T47D (cell line): ENCODE data around the gene PTMA.

Source experiments
- DNase-seq, 2 experiments: peaks; one replicate each; pipeline versions ENCODE4 v3.0.0 to v3.0.0-alpha.2; 2011 to 2012; ENCODE audit warnings: low read depth in 1 of 2, low spot score in 1 of 2
- JUND ChIP-seq: IDR thresholded peaks from 2 replicates; pipeline ENCODE4 v1.6.1; 2012; ENCODE audit warnings: low read depth
- in situ Hi-C: cut with HindIII; loops from 2 replicates; pipeline ENCODE4 v1.10.0; 2016; ENCODE audit warnings: low sequenced_read_pairs, low pct_unique_long_range_greater_than_20kb

The PTMA gene

DNA sequence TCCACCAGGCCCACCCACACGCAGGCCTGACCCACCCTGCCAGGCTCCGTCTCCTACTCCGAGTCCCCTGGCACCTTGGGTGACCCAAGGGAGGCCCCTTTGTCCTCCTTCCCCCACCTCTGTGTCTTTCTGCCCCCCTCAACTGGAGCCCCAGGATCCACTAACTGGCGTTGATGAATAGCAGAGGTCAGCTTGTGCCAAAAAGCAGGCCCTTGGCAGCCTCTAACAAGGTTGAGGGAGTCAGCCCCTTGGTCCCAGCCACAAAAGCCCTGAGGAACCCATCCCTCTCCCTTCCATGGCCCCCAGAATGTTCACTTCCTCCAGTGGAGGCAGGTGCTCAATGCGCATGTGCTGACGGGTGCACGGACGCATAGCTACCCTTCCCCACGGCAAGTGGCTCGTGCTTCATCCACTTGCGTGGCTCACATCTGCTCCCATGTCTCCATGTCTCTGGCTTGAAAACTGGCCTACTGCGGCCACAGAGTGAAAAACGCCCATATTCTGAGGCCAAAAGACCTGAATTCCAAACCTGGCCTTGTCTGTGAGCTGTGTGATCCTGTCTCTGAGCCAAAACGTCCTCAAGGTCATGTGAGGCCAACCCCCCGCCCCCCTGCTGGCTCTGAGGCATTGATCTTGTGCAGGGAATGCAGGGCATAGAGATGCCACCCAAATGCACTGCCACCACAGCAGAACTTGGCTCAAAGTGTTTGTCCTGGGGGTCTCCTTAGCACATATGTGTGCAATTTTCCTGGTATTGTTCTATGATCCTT is 19.0 kb upstream of the PTMA start:
- no peak for TF ChIP-seq JUND
- no peak for DNase-seq
- in situ Hi-C loops, result no loop called here

DNA sequence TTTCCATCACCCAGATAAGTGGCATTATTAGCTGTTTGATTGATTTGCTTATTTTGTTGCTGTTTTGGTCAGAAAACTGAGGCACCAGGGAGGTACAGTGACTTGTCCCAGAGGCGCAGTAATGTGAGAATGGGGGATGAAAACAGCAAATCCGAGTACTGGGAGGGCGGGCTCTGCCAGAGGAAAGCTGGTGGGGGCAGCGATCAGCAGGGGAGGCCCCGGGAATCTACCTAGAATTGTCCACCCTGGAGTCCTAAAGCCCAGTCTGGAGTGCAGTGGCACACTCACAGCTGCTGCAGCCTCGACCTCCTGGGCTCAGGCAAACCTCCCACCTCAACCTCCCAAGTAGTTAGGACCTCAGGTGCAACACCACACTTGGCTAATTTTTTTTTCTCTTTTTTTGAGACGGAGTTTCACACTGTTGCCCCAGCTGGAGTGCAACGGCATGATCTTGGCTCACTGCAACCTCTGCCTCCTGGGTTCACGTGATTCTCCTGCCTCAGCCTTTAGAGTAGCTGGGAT is 17.0 kb upstream of the PTMA start:
- no peak for DNase-seq
- no peak for TF ChIP-seq JUND
- in situ Hi-C loops, result no loop called here

DNA sequence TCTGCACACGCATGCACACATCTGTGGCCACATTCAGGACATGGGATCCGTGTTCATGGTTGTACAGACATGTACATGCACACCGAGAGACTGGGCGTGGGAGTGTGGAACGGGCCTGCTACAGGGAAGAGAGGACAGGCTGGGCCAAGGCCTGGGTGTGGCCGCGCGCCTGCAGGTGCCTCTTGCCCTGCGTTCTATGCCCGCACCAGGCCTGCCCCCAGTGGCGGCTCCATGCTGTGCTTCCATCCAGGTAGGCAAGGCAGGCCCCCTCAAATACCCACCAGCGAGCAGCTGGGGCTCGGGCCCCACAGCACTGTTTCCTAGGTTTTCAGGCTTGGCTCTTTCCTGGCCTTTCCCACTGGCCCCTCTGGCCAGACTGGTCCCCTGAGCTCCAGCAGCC is 15.5 kb upstream of the PTMA start:
- no peak for TF ChIP-seq JUND
- no peak for DNase-seq

DNA sequence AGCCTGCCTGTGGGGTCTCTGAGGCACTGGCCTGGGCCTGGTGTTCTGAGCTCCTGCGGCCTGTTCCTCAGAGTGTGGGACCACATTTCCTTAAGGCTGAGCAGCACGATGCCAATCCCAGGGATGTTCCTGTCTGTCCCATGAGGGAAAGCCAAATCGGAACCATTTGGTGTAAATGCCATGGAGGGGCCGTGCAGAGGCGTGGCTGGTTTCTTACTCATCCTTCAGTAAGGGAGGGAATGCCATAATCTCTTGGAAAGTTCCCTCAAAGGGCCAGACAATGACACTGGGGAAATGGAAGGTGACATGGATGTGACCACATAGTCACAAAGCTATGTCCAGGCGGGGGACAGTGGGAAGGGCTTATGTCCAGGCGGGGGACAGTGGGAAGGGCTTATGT is 14.4 kb upstream of the PTMA start:
- no peak for DNase-seq
- in situ Hi-C loops, result no loop called here
- TF ChIP-seq JUND, result no peak

More for the DNA sequence above, 15.5 kb upstream of the PTMA start:
- in situ Hi-C loops, result no loop called here

DNA sequence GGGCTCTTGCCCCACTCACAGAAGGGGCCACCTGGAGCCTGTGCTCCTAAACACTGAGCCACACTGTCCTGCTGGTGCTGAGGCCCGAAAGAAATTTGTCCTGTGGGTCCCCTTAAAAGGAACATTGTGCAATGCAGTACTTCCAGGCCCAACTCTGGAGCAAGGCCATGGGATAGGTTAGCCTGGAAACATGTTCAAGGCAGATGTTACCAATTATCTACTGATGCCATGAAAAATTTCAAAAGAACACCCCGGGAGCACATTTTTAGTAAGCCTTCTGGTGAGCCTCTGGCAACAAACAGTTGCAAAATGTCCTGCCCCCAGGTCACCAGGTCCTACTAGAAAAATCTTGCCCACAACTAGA is 12.3 kb upstream of the PTMA start:
- in situ Hi-C loops, result no loop called here

DNA sequence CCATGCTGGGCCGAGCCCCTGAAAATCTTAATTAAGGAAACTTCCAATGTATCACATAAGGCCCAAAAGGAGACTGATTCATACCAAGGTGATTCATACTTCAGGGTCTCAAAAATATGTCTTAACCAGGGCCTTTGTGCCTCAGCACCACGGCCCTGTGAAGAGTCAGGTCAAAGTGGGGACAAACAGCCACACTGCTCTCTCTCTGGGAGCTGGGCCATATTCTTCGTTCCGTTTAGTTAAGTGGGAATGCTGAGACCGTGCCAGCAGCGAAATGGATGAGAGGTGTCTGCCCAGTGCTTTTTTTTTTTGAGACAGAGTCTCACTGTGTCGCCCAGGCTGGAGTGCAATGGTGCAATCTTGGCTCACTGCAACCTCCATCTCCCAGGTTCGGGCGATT is 9.3 kb upstream of the PTMA start:
- no peak for TF ChIP-seq JUND
- DNase-seq, result no peak
- in situ Hi-C loops, result no loop called here

More for the DNA sequence above, 12.3 kb upstream of the PTMA start:
- no peak for DNase-seq
- no peak for TF ChIP-seq JUND

DNA sequence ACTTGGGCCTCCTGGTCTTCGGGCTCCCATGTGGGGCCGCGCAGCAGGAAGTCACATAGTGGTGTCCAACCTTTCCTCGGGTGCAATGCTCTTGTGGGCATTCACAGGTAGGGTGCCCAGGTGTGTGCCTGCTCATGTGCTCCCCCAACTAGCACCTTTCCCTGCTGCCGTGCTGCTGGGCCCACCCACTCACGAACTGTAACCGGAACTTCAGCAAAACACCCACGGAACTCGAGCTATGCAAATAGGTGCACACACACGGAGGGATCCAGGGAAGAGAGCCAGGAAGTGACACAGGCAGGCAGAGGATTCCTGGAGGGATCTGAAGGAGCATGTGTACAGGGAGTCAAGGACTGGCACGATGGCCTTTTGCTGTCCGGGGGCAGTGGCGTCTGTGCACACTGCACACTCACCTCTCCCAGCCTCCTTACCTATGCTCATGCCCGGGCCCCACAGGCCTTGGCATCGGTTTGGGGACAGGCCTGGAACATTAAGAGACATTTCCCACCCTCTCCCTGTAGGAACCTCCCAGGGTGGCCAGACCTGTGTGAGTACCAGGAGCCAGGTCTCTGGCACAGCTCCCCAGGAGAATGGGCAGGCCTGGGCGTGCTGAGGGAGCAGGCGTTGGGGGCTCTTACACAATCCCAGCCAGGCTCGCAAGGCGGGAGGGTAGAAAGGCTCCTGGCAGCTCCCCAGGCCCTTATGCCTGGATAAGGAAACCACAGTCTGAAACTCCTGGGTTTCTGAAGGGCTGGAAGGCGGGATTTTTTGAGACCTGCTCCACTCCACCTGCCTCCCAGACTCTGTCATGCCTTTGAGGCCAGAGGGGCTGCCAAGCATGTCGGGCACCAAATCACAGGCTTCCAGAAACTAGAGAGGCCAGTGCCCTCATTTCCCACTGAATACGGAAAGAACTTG is 6.6 kb upstream of the PTMA start:
- peak in 1 of 2 experiments; percentile 65 for DNase-seq
- in situ Hi-C loops, result no loop called here
- no peak for TF ChIP-seq JUND

DNA sequence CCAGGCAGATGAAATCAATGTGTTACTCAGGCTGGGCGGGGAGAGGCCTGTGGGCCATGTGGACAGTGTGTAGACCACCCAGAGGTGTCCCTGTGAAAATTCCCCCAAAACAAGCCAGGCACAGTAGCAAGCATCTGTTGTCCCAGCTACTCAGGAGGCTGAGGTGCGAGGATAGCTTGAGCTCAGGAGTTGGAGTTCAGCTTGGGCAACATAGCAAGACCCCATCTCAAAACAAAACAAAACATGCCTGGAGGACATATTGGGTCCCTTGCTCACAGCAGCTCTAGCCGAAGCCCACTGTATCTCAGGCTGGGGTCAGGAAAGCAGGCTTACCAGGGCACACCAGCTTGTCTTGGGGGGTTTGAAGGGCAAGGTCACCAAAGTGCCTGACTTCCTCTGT is 4.3 kb upstream of the PTMA start:
- in situ Hi-C loops, result no loop called here
- no peak for TF ChIP-seq JUND
- DNase-seq, result no peak

DNA sequence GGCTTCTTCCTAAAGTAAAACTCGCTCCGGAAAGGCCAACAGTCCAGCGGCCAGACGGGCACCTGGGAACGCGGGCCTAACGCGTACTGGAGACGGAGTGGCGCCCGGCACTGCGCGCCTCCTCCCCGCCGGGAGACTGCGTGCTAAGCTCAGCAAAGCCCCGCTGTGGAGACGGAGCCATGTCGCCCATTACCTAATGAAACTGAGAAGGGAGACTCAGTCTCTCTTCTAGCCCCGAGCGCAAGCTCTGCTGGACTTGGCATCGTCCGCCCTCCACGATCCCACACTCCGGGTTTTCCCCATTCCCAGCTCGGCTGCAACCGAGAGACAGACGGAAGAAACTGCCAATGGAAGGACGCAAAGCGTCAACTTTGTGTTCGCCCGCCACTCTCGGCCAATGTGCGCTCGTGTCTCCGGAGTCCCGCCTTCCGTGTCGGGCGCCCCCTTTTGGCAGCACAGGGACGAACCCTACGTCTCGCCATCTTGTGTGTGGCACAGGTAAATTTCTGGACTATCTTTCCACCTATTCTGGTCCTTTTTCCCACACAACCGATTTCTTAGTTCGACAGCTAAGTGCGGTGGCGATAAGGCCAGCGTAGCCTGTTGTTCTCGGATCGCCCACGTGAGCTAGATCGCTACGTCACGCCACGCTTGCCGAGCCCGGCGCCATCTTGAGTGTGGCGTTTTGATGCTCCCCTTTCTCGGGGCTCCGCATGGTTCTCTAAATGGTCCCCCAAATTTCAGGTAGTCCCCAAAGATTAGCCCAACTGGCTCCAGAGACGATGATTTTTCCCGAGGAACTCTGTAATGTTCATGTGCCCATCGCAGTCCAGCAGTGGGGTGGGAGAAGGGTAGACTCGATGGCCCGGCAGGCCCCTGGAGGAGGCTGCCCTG is 1.3 kb upstream of the PTMA start:
- in situ Hi-C loops, result no loop called here
- TF ChIP-seq JUND, result no peak
- DNase-seq, result peak; percentile 91 to 98

DNA sequence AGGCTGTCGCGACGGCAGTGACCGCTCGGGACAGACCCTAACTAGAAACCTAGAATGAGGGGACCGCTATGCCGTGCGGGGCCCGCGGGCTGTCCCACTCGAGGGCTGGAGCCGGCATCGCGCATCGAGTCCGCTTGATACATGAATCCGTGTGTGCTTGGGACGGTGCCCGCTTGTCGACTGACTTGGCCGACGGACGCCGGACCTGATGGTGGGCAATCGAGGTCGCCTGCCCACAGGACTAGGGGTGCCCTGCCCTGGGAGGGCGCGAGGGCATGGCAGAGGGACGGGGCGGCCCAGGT is 749 bp upstream of the PTMA start:
- in situ Hi-C loops, result no loop called here
- TF ChIP-seq JUND, result no peak
- DNase-seq, result peak in 1 of 2 experiments; percentile 70

DNA sequence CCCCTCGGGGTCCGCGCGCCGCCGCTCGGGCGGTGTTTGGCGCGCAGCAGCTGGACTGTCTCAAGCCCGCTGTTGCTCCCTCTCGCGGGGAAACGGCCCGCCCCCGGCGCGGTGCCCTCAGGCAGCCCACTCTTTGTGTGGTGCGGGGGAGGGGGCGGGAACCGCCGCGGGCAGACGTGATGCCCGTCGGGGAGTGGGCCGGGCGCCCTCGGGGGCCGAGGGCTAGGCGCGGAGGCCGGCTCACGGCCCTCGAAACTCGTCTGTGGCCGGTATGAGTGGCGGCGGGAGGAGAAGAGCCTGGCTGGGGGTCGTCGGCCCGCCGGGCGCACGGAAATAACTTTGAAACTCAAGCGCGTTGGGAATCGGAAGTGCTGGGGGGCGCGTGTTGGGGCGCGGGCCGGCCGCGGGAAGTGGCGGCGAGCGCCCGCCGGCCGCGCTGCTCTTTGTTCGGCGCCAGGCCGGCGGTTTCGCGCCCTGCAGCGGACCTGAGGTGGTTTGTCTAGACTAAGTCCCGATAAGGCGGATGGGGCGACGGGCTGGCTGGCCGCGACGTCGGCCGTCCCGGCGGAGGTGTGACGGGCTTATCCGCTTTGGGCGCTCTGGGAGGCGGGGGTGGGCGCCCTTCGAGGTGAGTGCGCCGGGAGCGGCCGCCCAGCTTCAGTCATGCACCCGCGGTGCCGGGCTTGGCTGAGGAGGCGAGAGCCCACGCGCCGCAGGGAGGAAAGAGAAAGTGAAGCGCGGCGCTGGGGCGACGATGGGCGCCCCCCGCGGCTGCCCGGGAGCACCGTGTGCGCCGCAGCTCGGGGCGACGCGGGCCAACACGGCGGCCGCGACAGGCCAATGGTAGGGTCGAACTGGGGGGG is 679 bp downstream of the PTMA start:
- TF ChIP-seq JUND, result no peak
- DNase-seq, result peak in 1 of 2 experiments; percentile 22
- in situ Hi-C loops, result no loop called here
